Lower leg skin (tissue), 4 donors: ENCODE data around the gene ALCAM. TPM values are rescaled to one million over a fixed set of nuclear protein-coding genes. Genes with fewer than 3 reads are reported as not detected.

Experiments
- DNase-seq, 2 donors: peaks; one replicate each; pipeline ENCODE4 v3.0.0-alpha.2; 2019; ENCODE audit warnings: low spot score in 2 of 2
- H3K4me3 ChIP-seq: fragments of 200-600 bp; sonication (generic); 2 replicates; pipeline ENCODE4 v1.5.1; 2017; ENCODE audit warnings: mild to moderate bottlenecking, low read depth; ENCODE audit not compliant: poor library complexity, severe bottlenecking
- CTCF ChIP-seq, 3 donors: fragments of 450-650 bp; IDR thresholded peaks; one replicate each; pipeline ENCODE4 v1.5.1; 2016; ENCODE audit warnings: antibody characterized with exemption in 3 of 3, mild to moderate bottlenecking in 3 of 3, moderate library complexity in 2 of 3
- POLR2A ChIP-seq, 2 donors: fragments of 450-650 bp; IDR thresholded peaks; one replicate each; pipeline ENCODE4 v1.6.1; 2016 to 2017; ENCODE audit warnings: antibody characterized with exemption in 2 of 2, mild to moderate bottlenecking in 1 of 2, moderate library complexity in 1 of 2
- WGBS, 2 donors: methylation state at CpG; one replicate each; pipeline ENCODE4 v1.1.5; 2018; 5-methylcytosine and 5-hydroxymethylcytosine counted together
- intact Hi-C: fragments of 100-400 bp; cut with DNase I; formaldehyde crosslinking; loops from one replicate; pipeline ENCODE4 v1.15.0; 2023; ENCODE audit warnings: low total_unique reads
- total RNA-seq, 4 donors: library from RNA; depleted of rRNA; stranded (reverse); fragments of >200 nt; gene quantifications; one replicate each; pipeline ENCODE4 v1.1.0, GENCODE V29; 2016

Gene ALCAM
- total RNA-seq: 10 to 100 TPM; 21.2 to 58.0 (median 31.1) TPM

- WGBS, 2 donors: 0 to 2% methylated on average over 37 to 45 of the region's 48 CpGs
- H3K4me3 ChIP-seq: peak within 1 kb of the TSS; percentile 55
- peak; percentile 90 to 98 for DNase-seq
- intact Hi-C loops: no loop called here
- TF ChIP-seq POLR2A (IDR thresholded peaks at IDR 0.05) (no peak), CTCF (IDR thresholded peaks at IDR 0.05) (peak in 1 of 3 donors; percentile 26)
Observed at GRCh38 chr3:105366326-105367062, at the start of gene ALCAM. Gene ALCAM (plus strand): TSS chr3:105366909.

GRCh38 chr3:105317841-105318240, 48.9 kb upstream of the ALCAM start:
- H3K4me3 ChIP-seq: no peak overlapping the region
- intact Hi-C loops: no loop called here
- WGBS, 2 donors: 56 to 68% methylated on average over 1 of the region's 1 CpG
- TF ChIP-seq POLR2A (IDR thresholded peaks at IDR 0.05): no peak
- no peak for TF ChIP-seq CTCF (IDR thresholded peaks at IDR 0.05)
- DNase-seq: no peak

GRCh38 chr3:105322570-105323273, 44.0 kb upstream of the ALCAM start:
- intact Hi-C loops: no loop called here
- no peak for DNase-seq
- WGBS, 2 donors: 86 to 95% methylated on average over 3 of the region's 3 CpGs
- no peak overlapping the region for H3K4me3 ChIP-seq
- no peak for TF ChIP-seq POLR2A (IDR thresholded peaks at IDR 0.05)
- TF ChIP-seq CTCF (IDR thresholded peaks at IDR 0.05): no peak

- no peak overlapping the region for H3K4me3 ChIP-seq
- intact Hi-C loops: no loop called here
- DNase-seq: no peak
- no peak for TF ChIP-seq POLR2A (IDR thresholded peaks at IDR 0.05)
- TF ChIP-seq CTCF (IDR thresholded peaks at IDR 0.05): no peak
- WGBS, 2 donors: 86 to 87% methylated on average over 2 of the region's 2 CpGs
Observed at GRCh38 chr3:105323274-105323599, 43.5 kb upstream of the ALCAM start.

- DNase-seq: no peak
- intact Hi-C loops: no loop called here
- H3K4me3 ChIP-seq: no peak overlapping the region
- WGBS, 2 donors: 50 to 66% methylated on average over 1 of the region's 1 CpG
- no peak for TF ChIP-seq CTCF (IDR thresholded peaks at IDR 0.05)
- no peak for TF ChIP-seq POLR2A (IDR thresholded peaks at IDR 0.05)
Observed at GRCh38 chr3:105324951-105325350, 41.8 kb upstream of the ALCAM start.
